Pulmonary artery endothelial cell (primary cell): ENCODE results near the gene TMUB1. TPM values are rescaled to one million over a fixed set of nuclear protein-coding genes. Genes with fewer than 3 reads are reported as not detected.

ENCODE experiments used
- DNase-seq: peaks from one replicate; pipeline ENCODE4 v3.0.0-alpha.2; 2011; ENCODE audit warnings: low read depth, low spot score
- total RNA-seq: library from RNA; depleted of rRNA; stranded (reverse); fragments of >200 nt; gene quantifications from 2 replicates; pipeline ENCODE4 v1.2.3, GENCODE V29; 2014

TMUB1 gene
- total RNA-seq = 18.0 and 19.6 TPM in 2 replicates

GRCh38 chr7:151083071-151083823 lies at the start of gene TMUB1:
TSS of gene TMUB1 (minus strand) at chr7:151083493. CDS start at chr7:151082563, 930 bp downstream.
- DNase-seq = no peak

- no peak for DNase-seq
Observed at GRCh38 chr7:151132461-151133205, 49.3 kb upstream of the TMUB1 start.

GRCh38 chr7:151131592-151132293 lies 48.5 kb upstream of the TMUB1 start:
- no peak for DNase-seq

- no peak for DNase-seq
Observed at GRCh38 chr7:151131224-151131591, 47.9 kb upstream of the TMUB1 start.

- DNase-seq = no peak
Observed at GRCh38 chr7:151130741-151131157, 47.5 kb upstream of the TMUB1 start.

GRCh38 chr7:151129960-151130591 lies 46.8 kb upstream of the TMUB1 start:
- DNase-seq = no peak

GRCh38 chr7:151129117-151129959 lies 46.0 kb upstream of the TMUB1 start:
- no peak for DNase-seq

- no peak for DNase-seq
Observed at GRCh38 chr7:151128716-151129115, 45.4 kb upstream of the TMUB1 start.

- no peak for DNase-seq
Observed at GRCh38 chr7:151128144-151128543, 44.9 kb upstream of the TMUB1 start.

GRCh38 chr7:151126491-151127137 lies 43.3 kb upstream of the TMUB1 start:
- no peak for DNase-seq

- no peak for DNase-seq
Observed at GRCh38 chr7:151125846-151126481, 42.7 kb upstream of the TMUB1 start.

GRCh38 chr7:151125470-151125845 lies 42.2 kb upstream of the TMUB1 start:
- no peak for DNase-seq

- no peak for DNase-seq
Observed at GRCh38 chr7:151124899-151125399, 41.7 kb upstream of the TMUB1 start.

- DNase-seq = no peak
Observed at GRCh38 chr7:151124481-151124880, 41.2 kb upstream of the TMUB1 start.

- DNase-seq = peak; percentile 49
Observed at GRCh38 chr7:151123822-151124464, 40.6 kb upstream of the TMUB1 start.

GRCh38 chr7:151123158-151123821 lies 40.0 kb upstream of the TMUB1 start:
- no peak for DNase-seq

GRCh38 chr7:151122796-151123157 lies 39.5 kb upstream of the TMUB1 start:
- DNase-seq = no peak

- DNase-seq = no peak
Observed at GRCh38 chr7:151122276-151122675, 39.0 kb upstream of the TMUB1 start.
